ENCODE results near the gene PDCD4. TPM values are rescaled to one million over a fixed set of nuclear protein-coding genes. Genes with fewer than 3 reads are reported as not detected.

The PDCD4 gene
- total RNA-seq, 4 donors from 2014 or later, result 230 to 445 (median 330) TPM

DNA sequence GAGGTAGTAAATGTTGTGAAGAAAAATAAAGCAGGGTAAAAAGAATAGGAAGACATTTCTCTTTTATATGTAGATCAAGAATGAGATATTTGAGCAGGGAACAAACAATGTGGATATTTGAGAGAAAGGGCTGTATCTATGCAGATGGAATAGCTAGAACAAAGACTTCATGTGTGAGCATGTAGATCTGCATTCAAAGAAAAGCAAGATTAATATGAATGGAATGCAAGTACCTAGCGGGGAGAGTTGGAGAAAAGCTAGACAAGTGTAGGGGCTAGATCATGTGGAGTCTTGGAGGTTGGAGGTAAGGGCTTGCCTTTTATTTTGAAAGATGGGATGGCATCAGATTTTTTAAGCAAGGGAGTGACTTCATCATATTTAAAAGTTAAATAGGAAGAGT, 74.8 kb downstream of the PDCD4 start:
- WGBS, 2 donors, result 62 to 78% methylated on average over 1 of the region's 1 CpG
- H3K4me3 ChIP-seq (ENCODE audit: low read depth, poor library complexity, severe bottlenecking), result no peak overlapping the region
- no peak for TF ChIP-seq POLR2A (IDR thresholded peaks at IDR 0.05)
- TF ChIP-seq, protein P1, sequence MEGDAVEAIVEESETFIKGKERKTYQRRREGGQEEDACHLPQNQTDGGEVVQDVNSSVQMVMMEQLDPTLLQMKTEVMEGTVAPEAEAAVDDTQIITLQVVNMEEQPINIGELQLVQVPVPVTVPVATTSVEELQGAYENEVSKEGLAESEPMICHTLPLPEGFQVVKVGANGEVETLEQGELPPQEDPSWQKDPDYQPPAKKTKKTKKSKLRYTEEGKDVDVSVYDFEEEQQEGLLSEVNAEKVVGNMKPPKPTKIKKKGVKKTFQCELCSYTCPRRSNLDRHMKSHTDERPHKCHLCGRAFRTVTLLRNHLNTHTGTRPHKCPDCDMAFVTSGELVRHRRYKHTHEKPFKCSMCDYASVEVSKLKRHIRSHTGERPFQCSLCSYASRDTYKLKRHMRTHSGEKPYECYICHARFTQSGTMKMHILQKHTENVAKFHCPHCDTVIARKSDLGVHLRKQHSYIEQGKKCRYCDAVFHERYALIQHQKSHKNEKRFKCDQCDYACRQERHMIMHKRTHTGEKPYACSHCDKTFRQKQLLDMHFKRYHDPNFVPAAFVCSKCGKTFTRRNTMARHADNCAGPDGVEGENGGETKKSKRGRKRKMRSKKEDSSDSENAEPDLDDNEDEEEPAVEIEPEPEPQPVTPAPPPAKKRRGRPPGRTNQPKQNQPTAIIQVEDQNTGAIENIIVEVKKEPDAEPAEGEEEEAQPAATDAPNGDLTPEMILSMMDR (IDR thresholded peaks at IDR 0.05), result no peak
- DNase-seq (ENCODE audit: low spot score in 2 of 2), result no peak
- intact Hi-C loops (cut with DNase I; ENCODE audit: low total_unique reads), result no loop called here

DNA sequence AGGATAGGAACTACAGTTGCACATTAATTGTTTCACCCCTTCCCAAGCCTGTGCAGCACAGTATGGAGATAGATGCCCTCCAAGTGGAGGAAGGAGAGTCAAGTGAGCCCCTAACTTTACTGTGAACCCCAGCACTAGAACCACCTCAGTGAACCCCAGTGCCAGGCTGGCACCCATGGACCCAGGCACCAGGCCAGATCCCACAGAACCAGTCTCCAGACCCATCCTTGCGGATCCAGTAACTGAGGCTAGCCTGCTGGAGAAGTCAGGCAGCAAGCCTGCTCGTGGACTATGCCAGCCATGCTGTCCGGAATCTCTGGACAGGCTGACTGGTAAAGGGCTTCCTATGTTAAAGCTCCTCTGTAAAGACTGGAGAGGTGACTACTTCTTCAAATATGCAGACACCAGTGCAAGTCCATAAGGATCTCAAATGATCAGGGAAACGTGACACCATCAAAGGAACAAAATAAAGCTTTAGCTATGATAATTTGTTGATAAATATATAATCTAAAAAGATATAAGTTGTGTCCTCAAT, 75.4 kb downstream of the PDCD4 start:
- intact Hi-C loops (cut with DNase I; ENCODE audit: low total_unique reads), result no loop called here
- no peak for DNase-seq (ENCODE audit: low spot score in 2 of 2)
- no peak overlapping the region for H3K4me3 ChIP-seq (ENCODE audit: low read depth, poor library complexity, severe bottlenecking)
- WGBS, 2 donors, result 74 to 82% methylated on average over 4 of the region's 4 CpGs
- no peak for TF ChIP-seq POLR2A (IDR thresholded peaks at IDR 0.05)
- TF ChIP-seq, protein P1 (IDR thresholded peaks at IDR 0.05), result no peak

Other genes with a start within 250 kb of the PDCD4 start
- 1 to 10 TPM in 3 of 4 donors, under 1 TPM in 1; 0.66 to 6.2 (median 3.5) TPM for gene RBM20, start 227.6 kb upstream of the PDCD4 start, total RNA-seq
- 10 to 100 TPM in 1 of 4 donors, 1 to 10 TPM in 3; 6.0 to 10.3 (median 8.9) TPM for gene BBIP1, start 47.3 kb downstream of the PDCD4 start, total RNA-seq
- gene SHOC2, start 47.7 kb downstream of the PDCD4 start, total RNA-seq, result 10 to 100 TPM; 28.4 to 41.9 (median 36.2) TPM
- gene ADRA2A, start 205.1 kb downstream of the PDCD4 start, total RNA-seq, result 1 to 10 TPM; 2.9 to 9.7 (median 5.3) TPM

Data from lower leg skin (tissue), 4 donors.